Stomach (tissue), 4 donors: ENCODE measurements around the gene ACKR1.

Source experiments
- CTCF ChIP-seq, 7 experiments: fragments of 450-650 bp in 4 of 7; fragments of 200-600 bp in 3 of 7; sonication (generic) in 3 of 7; IDR thresholded peaks; one replicate each; pipeline ENCODE4 v1.5.1; 2016 to 2019; ENCODE audit warnings: antibody characterized with exemption in 7 of 7, control low read depth in 2 of 7, mild to moderate bottlenecking in 1 of 7
- EP300 ChIP-seq: sonication (generic); formaldehyde crosslinking; IDR thresholded peaks from one replicate; pipeline ENCODE4 v1.6.1; 2017; ENCODE audit warnings: antibody characterized with exemption

GRCh38 chr1:159208175-159208825 lies 3.6 kb downstream of the ACKR1 start:
- TF ChIP-seq CTCF (IDR thresholded peaks at IDR 0.05) (no peak), EP300 (no peak)
